Esophagus squamous epithelium (tissue), 5 donors: ENCODE data around the gene SNPH. TPM values are rescaled to one million over a fixed set of nuclear protein-coding genes. Genes with fewer than 3 reads are reported as not detected.

Experiments used
- DNase-seq: peaks from one replicate; lab custom pipeline; 2025; lab: John Stamatoyannopoulos, UW
- H3K27ac ChIP-seq, 4 donors: fragments of 200-600 bp; sonication (generic); one replicate each; pipeline ENCODE4 v1.5.1; 2016 to 2019; ENCODE audit warnings: mild to moderate bottlenecking in 1 of 4
- H3K27me3 ChIP-seq, 4 donors: fragments of 200-600 bp; sonication (generic); 1 replicate in 3 of 4; 2 replicates in 1 of 4; pipeline versions ENCODE4 v1.5.1 to v1.6.0; 2017 to 2021; ENCODE audit warnings: antibody characterized with exemption in 1 of 4
- H3K36me3 ChIP-seq, 3 donors: fragments of 200-600 bp; sonication (generic); one replicate each; pipeline ENCODE4 v1.5.1; 2016 to 2019
- H3K4me1 ChIP-seq, 3 donors: fragments of 200-600 bp; sonication (generic); one replicate each; pipeline ENCODE4 v1.5.1; 2017 to 2019
- H3K4me3 ChIP-seq, 4 donors: fragments of 200-600 bp; sonication (generic); 1 replicate in 3 of 4; 2 replicates in 1 of 4; pipeline ENCODE4 v1.5.1; 2016 to 2019; ENCODE audit warnings: mild to moderate bottlenecking in 2 of 4, moderate library complexity in 1 of 4
- H3K9me3 ChIP-seq, 3 donors: fragments of 200-600 bp; sonication (generic); one replicate each; pipeline ENCODE4 v1.5.1; 2016 to 2019
- CTCF ChIP-seq, 6 experiments: fragments of 450-650 bp in 4 of 6; fragments of 200-600 bp in 2 of 6; sonication (generic) in 2 of 6; IDR thresholded peaks; one replicate each; pipeline ENCODE4 v1.5.1; 2016 to 2019; ENCODE audit warnings: antibody characterized with exemption in 6 of 6, mild to moderate bottlenecking in 4 of 6, moderate library complexity in 4 of 6
- POLR2A ChIP-seq, 4 donors: fragments of 450-650 bp; IDR thresholded peaks; one replicate each; pipeline ENCODE4 v1.6.1; 2017; ENCODE audit warnings: antibody characterized with exemption in 4 of 4, mild to moderate bottlenecking in 4 of 4, moderate library complexity in 3 of 4
- WGBS, 2 donors: methylation state at CpG; one replicate each; pipeline ENCODE4 v1.1.5; 2018; 5-methylcytosine and 5-hydroxymethylcytosine counted together
- intact Hi-C: fragments of 100-400 bp; cut with DNase I; formaldehyde crosslinking; loops from one replicate; pipeline ENCODE4 v1.15.0; 2022
- total RNA-seq, 4 donors: library from RNA; depleted of rRNA; stranded (reverse); fragments of >200 nt; gene quantifications; one replicate each; pipeline ENCODE4 v1.1.0, GENCODE V29; 2016
- donor health status: DM: yes; HTN: yes; CAD: no.

SNPH gene
- total RNA-seq, 4 donors from 2014 or later = 0.83 to 2.5 (median 1.5) TPM

- 80 to 92% methylated on average over 1 of the region's 1 CpG for WGBS, 2 donors
- intact Hi-C loops = no loop called here
- Histone ChIP-seq H3K4me3 (no peak overlapping the region), H3K36me3 (no peaks in the 10 kb centered on the region), H3K9me3 (no peaks in the 10 kb centered on the region), H3K4me1 (no peaks in the 10 kb centered on the region), H3K27me3 (no peaks in the 10 kb centered on the region), H3K27ac (no peak overlapping the region)
- no peak for DNase-seq
- TF ChIP-seq CTCF (IDR thresholded peaks at IDR 0.05) = no peak
- TF ChIP-seq POLR2A (IDR thresholded peaks at IDR 0.05) = no peak
Observed at GRCh38 chr20:1287306-1287705, 21.2 kb downstream of the SNPH start.

GRCh38 chr20:1287787-1288569 lies 21.9 kb downstream of the SNPH start:
- Histone ChIP-seq H3K36me3 (no peaks in the 10 kb centered on the region), H3K4me3 (no peak overlapping the region), H3K27ac (no peak overlapping the region), H3K27me3 (no peaks in the 10 kb centered on the region), H3K4me1 (no peaks in the 10 kb centered on the region), H3K9me3 (no peaks in the 10 kb centered on the region)
- 76 to 83% methylated on average over 11 of the region's 11 CpGs for WGBS, 2 donors
- DNase-seq = no peak
- TF ChIP-seq POLR2A (IDR thresholded peaks at IDR 0.05) (no peak), CTCF (IDR thresholded peaks at IDR 0.05) (no peak)
- intact Hi-C loops = no loop called here

GRCh38 chr20:1291191-1291741 lies 25.2 kb downstream of the SNPH start:
- no peak for TF ChIP-seq CTCF (IDR thresholded peaks at IDR 0.05)
- TF ChIP-seq POLR2A (IDR thresholded peaks at IDR 0.05) = no peak
- Histone ChIP-seq H3K27me3 (no peaks in the 10 kb centered on the region), H3K9me3 (no peaks in the 10 kb centered on the region), H3K4me3 (no peak overlapping the region), H3K27ac (no peak overlapping the region), H3K36me3 (no peaks in the 10 kb centered on the region), H3K4me1 (no peaks in the 10 kb centered on the region)
- DNase-seq = no peak
- 70 to 74% methylated on average over 4 of the region's 5 CpGs for WGBS, 2 donors
- intact Hi-C loops = no loop called here

GRCh38 chr20:1292620-1293019 lies 26.5 kb downstream of the SNPH start:
- peaks cover 0 to 5% (median 0%) of the 10 kb centered on the region in 3 donors for H3K36me3 ChIP-seq
- no peaks in the 10 kb centered on the region for H3K9me3 ChIP-seq
- no peaks in the 10 kb centered on the region for H3K27me3 ChIP-seq
- intact Hi-C loops = no loop called here
- H3K4me3 ChIP-seq = no peak overlapping the region
- TF ChIP-seq POLR2A (IDR thresholded peaks at IDR 0.05) (no peak), CTCF (IDR thresholded peaks at IDR 0.05) (no peak)
- no peaks in the 10 kb centered on the region for H3K4me1 ChIP-seq
- 75 to 100% methylated on average over 1 of the region's 1 CpG for WGBS, 2 donors
- no peak overlapping the region for H3K27ac ChIP-seq
- DNase-seq = no peak

- Histone ChIP-seq H3K4me1 (no peaks in the 10 kb centered on the region), H3K27ac (no peak overlapping the region), H3K4me3 (no peak overlapping the region), H3K9me3 (no peaks in the 10 kb centered on the region), H3K36me3 (peaks cover 0 to 5% (median 0%) of the 10 kb centered on the region in 3 donors), H3K27me3 (no peaks in the 10 kb centered on the region)
- 80 to 89% methylated on average over 1 to 6 of the region's 6 CpGs for WGBS, 2 donors
- TF ChIP-seq CTCF (IDR thresholded peaks at IDR 0.05) = no peak
- TF ChIP-seq POLR2A (IDR thresholded peaks at IDR 0.05) = no peak
- intact Hi-C loops = no loop called here
- no peak for DNase-seq
Observed at GRCh38 chr20:1293641-1294379, 27.7 kb downstream of the SNPH start.
